HepG2 (cell line): ENCODE measurements around the gene LHPP. TPM values are rescaled to one million over a fixed set of nuclear protein-coding genes. Genes with fewer than 3 reads are reported as not detected.

Source experiments
- ATAC-seq: fragments of 200-7000 bp; cut with Tn5 transposase; 3 replicates; pipeline ENCODE4 v1.9.1; 2020; ENCODE audit warnings: mild to moderate bottlenecking, moderate library complexity
- BruUV-seq: library from RNA; stranded (reverse); fragments of 400-500 nt; replicated peaks from 2 replicates; lab custom pipeline; 2021; lab: Mats Ljungman, UMichigan
- CTCF ChIA-PET: fragments of 300-600 bp; formaldehyde crosslinking; extraction: SDS; loops from one replicate; lab custom pipeline; 2021; ENCODE audit warnings: low total read pairs, inconsistent platforms, low intra/inter-chr PET ratio; lab: Yijun Ruan, JAX
- POLR2A ChIA-PET: fragments of 350-600 bp; sonication (Branson Sonifier 250); formaldehyde crosslinking; loops from one replicate; lab custom pipeline; 2020; ENCODE audit warnings: antibody characterized with exemption, inconsistent platforms; lab: Yijun Ruan, JAX
- DNase-seq: peaks from one replicate; pipeline ENCODE4 v3.0.0-alpha.2; 2015; ENCODE audit warnings: low spot score
- FAIRE-seq: peaks from 3 replicates; lab custom pipeline; 2011; peaks lifted over from hg19 to GRCh38; lab: Jason Lieb, UNC
- H2AFZ ChIP-seq: one replicate; pipeline ENCODE4 v1.6.1; 2011; ENCODE audit warnings: low read length, inconsistent platforms
- H3K27ac ChIP-seq: fragments of 300-600 bp; 3 replicates; pipeline ENCODE4 v1.8.0; 2011; ENCODE audit warnings: mixed run types, mild to moderate bottlenecking, mixed read lengths, low read length, inconsistent platforms; ENCODE audit not compliant: insufficient read depth; ENCODE audit errors: extremely low read length
- H3K27me3 ChIP-seq, 2 experiments: fragments of 200-600 bp in 1 of 2; 2 replicates in 1 of 2; 3 replicates in 1 of 2; pipeline versions ENCODE4 v1.6.0 to v1.8.0; 2011; ENCODE audit warnings: low read length in 2 of 2, mild to moderate bottlenecking in 2 of 2, moderate library complexity in 2 of 2, inconsistent platforms in 1 of 2; ENCODE audit not compliant: insufficient read depth in 2 of 2, control insufficient read depth in 1 of 2
- H3K36me3 ChIP-seq, 2 experiments: fragments of 200-600 bp in 1 of 2; replicated peaks in 1 of 2; 2 replicates in 1 of 2; 3 replicates in 1 of 2; pipeline versions ENCODE4 v1.5.1 to v1.8.0; 2011; ENCODE audit warnings: low read length in 2 of 2, inconsistent platforms in 1 of 2; ENCODE audit not compliant: insufficient read depth in 2 of 2, control insufficient read depth in 1 of 2
- H3K4me1 ChIP-seq: 2 replicates; pipeline ENCODE4 v1.5.1; 2012; ENCODE audit warnings: low read length, inconsistent platforms; ENCODE audit not compliant: insufficient read depth
- H3K4me2 ChIP-seq: 2 replicates; pipeline ENCODE4 v1.6.0; 2011; ENCODE audit warnings: low read depth, low read length, inconsistent platforms
- H3K4me3 ChIP-seq, 3 experiments: fragments of 200-600 bp in 1 of 3; sonication (generic), shearing (Covaris generic) in 1 of 3; replicated peaks in 1 of 3; 2 replicates each; pipeline ENCODE4 v1.5.1; 2011 to 2016; ENCODE audit warnings: low read length in 3 of 3, inconsistent platforms in 2 of 3, low read depth in 2 of 3, mild to moderate bottlenecking in 2 of 3, control low read depth in 1 of 3, mixed read lengths in 1 of 3; ENCODE audit not compliant: insufficient read depth in 1 of 3
- H3K79me2 ChIP-seq: one replicate; pipeline ENCODE4 v1.6.1; 2011; ENCODE audit warnings: low read length, inconsistent platforms; ENCODE audit not compliant: insufficient read depth
- H3K9ac ChIP-seq: 2 replicates; pipeline ENCODE4 v1.6.0; 2011; ENCODE audit warnings: mild to moderate bottlenecking, low read depth, low read length, inconsistent platforms; ENCODE audit not compliant: insufficient read depth
- H3K9me3 ChIP-seq: 2 replicates; pipeline ENCODE4 v1.5.1; 2012; ENCODE audit warnings: mild to moderate bottlenecking, low read length
- H4K20me1 ChIP-seq: 2 replicates; pipeline ENCODE4 v1.6.0; 2011; ENCODE audit warnings: inconsistent platforms, mild to moderate bottlenecking, low read length, moderate library complexity; ENCODE audit not compliant: insufficient read depth
- HIVEP1 ChIP-seq: sonication (generic); formaldehyde crosslinking; IDR thresholded peaks from 2 replicates; pipeline ENCODE4 v1.4.0; 2020; ENCODE audit warnings: mild to moderate bottlenecking, missing genetic modification reagents
- NFATC3 ChIP-seq: sonication (generic); formaldehyde crosslinking; IDR thresholded peaks from 2 replicates; pipeline ENCODE4 v1.5.1; 2020; ENCODE audit warnings: mild to moderate bottlenecking, missing genetic modification reagents
- NFYB ChIP-seq: sonication (generic); formaldehyde crosslinking; IDR thresholded peaks from 2 replicates; pipeline ENCODE4 v1.4.0; 2020; ENCODE audit warnings: missing genetic modification reagents
- PBX3 ChIP-seq: sonication (generic); formaldehyde crosslinking; IDR thresholded peaks from 2 replicates; pipeline ENCODE4 v1.8.1; 2023; ENCODE audit warnings: missing genetic modification reagents, inconsistent platforms, borderline replicate concordance
- TGIF2 ChIP-seq: IDR thresholded peaks from 2 replicates; pipeline ENCODE4 v1.6.1; 2016; ENCODE audit warnings: control low read depth, missing compliant biosample characterization
- ZFP1 ChIP-seq: IDR thresholded peaks from 2 replicates; pipeline ENCODE4 v1.6.1; 2016
- ZKSCAN1 ChIP-seq: fragments of 150-350 bp; IDR thresholded peaks from 2 replicates; pipeline ENCODE4 v1.6.1; 2014; ENCODE audit warnings: low read length
- ZNF24 ChIP-seq: fragments of 450-650 bp; IDR thresholded peaks from 2 replicates; pipeline ENCODE4 v1.6.1; 2017; ENCODE audit warnings: antibody characterized with exemption, mild to moderate bottlenecking
- ZNF567 ChIP-seq: sonication (generic); formaldehyde crosslinking; IDR thresholded peaks from 2 replicates; pipeline ENCODE4 v1.8.1; 2023; ENCODE audit warnings: mild to moderate bottlenecking, missing genetic modification reagents, borderline replicate concordance
- ZSCAN31 ChIP-seq: sonication (generic); formaldehyde crosslinking; IDR thresholded peaks from 2 replicates; pipeline ENCODE4 v1.5.0; 2020; ENCODE audit warnings: low read depth, mild to moderate bottlenecking, missing genetic modification reagents
- WGBS: methylation state at CpG from one replicate; pipeline ENCODE4 v1.1.6; 2017; ENCODE audit warnings: low lambda C conversion rate; 5-methylcytosine and 5-hydroxymethylcytosine counted together
- in situ Hi-C: cut with HindIII; loops from 2 replicates; pipeline ENCODE4 v1.10.0; 2017; ENCODE audit warnings: low pct_unique_long_range_greater_than_20kb; ENCODE audit not compliant: extremely low pct_ligation_motif_present
- intact Hi-C: fragments of 100-400 bp; cut with micrococcal nuclease; formaldehyde crosslinking; loops from one replicate; pipeline ENCODE4 v1.10.0; 2022; ENCODE audit not compliant: unreplicated experiment
- polyA plus RNA-seq, 8 experiments: library from polyadenylated mRNA; depleted of rRNA in 3 of 8; stranded (reverse) in 7 of 8; unstranded in 1 of 8; fragments of >200 nt; fragmentation: Illumina TruSeq in 4 of 8; extraction: Trizol in 4 of 8; gene quantifications; 2 replicates each; pipeline versions ENCODE4 v1.2.1 to v1.2.3, GENCODE V29; 2011 to 2016; ENCODE audit warnings: low read depth in 4 of 8, missing spikeins in 1 of 8, mixed read lengths in 1 of 8; ENCODE audit not compliant: insufficient read depth in 1 of 8
- total RNA-seq, 5 experiments: library from RNA; depleted of rRNA; stranded (reverse); fragments of >200 nt; fragmentation: Illumina TruSeq; extraction: Trizol; gene quantifications; 2 replicates each; pipeline ENCODE4 v1.2.3, GENCODE V29; 2016; ENCODE audit warnings: low read depth in 1 of 5

LHPP gene
- total and polyA plus RNA-seq, 2 of the 13 experiments (the other 11 are each of a cell fraction or from before 2014, with no cell fraction given) = 5.2 to 13.1 TPM

GRCh38 chr10:124564881-124565280, 103.3 kb downstream of the LHPP start:
- CTCF ChIA-PET = interaction anchor here (1.4 to 2.0 kb wide), 2 partner anchors 24 to 34 kb away, joined by 19 to 21 read pairs; no protein-coding TSS in a partner anchor
- ATAC-seq = no peak
- in situ Hi-C loops = no loop called here

More at GRCh38 chr10:124564881-124565280, 103.3 kb downstream of the LHPP start:
- no peaks in the 10 kb centered on the region for H3K79me2 ChIP-seq
- intact Hi-C loops = loop anchor here (2.0 kb wide), 2 partner anchors 24 to 34 kb away; no protein-coding TSS in a partner anchor
- 64% methylated on average over 7 of the region's 9 CpGs for WGBS
- peaks cover 20% of the 10 kb centered on the region for H3K4me1 ChIP-seq
- TF ChIP-seq HIVEP1 (CRISPR knock-in tag) (no peak), PBX3 (CRISPR knock-in tag) (no peak), ZNF567 (no peak), TGIF2 (CRISPR knock-in tag) (no peak), ZKSCAN1 (no peak), NFATC3 (CRISPR knock-in tag) (no peak), ZFP1 (no peak), NFYB (CRISPR knock-in tag) (no peak), ZNF24 (no peak), ZSCAN31 (no peak)
- H3K9me3 ChIP-seq = no peaks in the 10 kb centered on the region
- FAIRE-seq = no peak
- no TSS peak for BruUV-seq
- no peak overlapping the region for H3K27ac ChIP-seq
- no peak overlapping the region for H3K9ac ChIP-seq
- H3K36me3 ChIP-seq = no peaks in the 10 kb centered on the region
- H3K4me3 ChIP-seq = no peak overlapping the region
- DNase-seq = no peak
- no peaks in the 10 kb centered on the region for H4K20me1 ChIP-seq
- 0 out of 5 replicates have a peak, but pooled peaks cover 0 to 7% of the 10 kb centered on the region in 2 experiments for H3K27me3 ChIP-seq
- no peak overlapping the region for H2AFZ ChIP-seq
- H3K4me2 ChIP-seq = no peak overlapping the region
- POLR2A ChIA-PET = interaction anchor here (1.2 to 1.6 kb wide), 3 partner anchors 25 to 146 kb away, joined by 3 to 6 read pairs (median 3); partner anchors contain the start of gene OAT
